MCF 10A (cell line): ENCODE measurements around the gene CERS4. TPM values are rescaled to one million over a fixed set of nuclear protein-coding genes. Genes with fewer than 3 reads are reported as not detected.
"Not testable (repeated sequence)": the region's sequence is repeated elsewhere in the genome, so short reads cannot be mapped to it uniquely, and the experiment has no call there.

ENCODE experiments used
- BruUV-seq: library from RNA; stranded (reverse); fragments of 400-500 nt; replicated peaks from 2 replicates; lab custom pipeline; 2021; lab: Mats Ljungman, UMichigan
- CTCF ChIA-PET: fragments of 300-600 bp; sonication (Branson Sonifier 250); formaldehyde crosslinking; extraction: SDS; loops from one replicate; lab custom pipeline; 2021; ENCODE audit warnings: antibody characterized with exemption, inconsistent platforms; lab: Yijun Ruan, JAX
- POLR2A ChIA-PET: fragments of 300-600, 350-650 bp; sonication (Branson Sonifier 250); formaldehyde crosslinking; extraction: SDS; loops from one replicate; lab custom pipeline; 2020; ENCODE audit warnings: antibody characterized with exemption, inconsistent platforms; lab: Yijun Ruan, JAX
- DNase-seq: peaks from one replicate; pipeline ENCODE4 v3.0.0-alpha.2; 2018; ENCODE audit not compliant: unreplicated experiment
- H3K27ac Mint-ChIP-seq: one replicate; pipeline ENCODE4 v1.8.0; 2022; ENCODE audit warnings: mild to moderate bottlenecking, low read depth, mixed read lengths; ENCODE audit not compliant: unreplicated experiment
- H3K27me3 Mint-ChIP-seq: one replicate; pipeline ENCODE4 v1.8.0; 2022; ENCODE audit warnings: mixed read lengths; ENCODE audit not compliant: insufficient read depth, unreplicated experiment
- H3K36me3 Mint-ChIP-seq: one replicate; pipeline ENCODE4 v1.8.0; 2022; ENCODE audit warnings: mild to moderate bottlenecking, moderate library complexity, mixed read lengths; ENCODE audit not compliant: insufficient read depth, unreplicated experiment
- H3K4me1 Mint-ChIP-seq: one replicate; pipeline ENCODE4 v1.8.0; 2022; ENCODE audit warnings: mixed read lengths; ENCODE audit not compliant: insufficient read depth, unreplicated experiment
- H3K4me3 Mint-ChIP-seq: one replicate; pipeline ENCODE4 v1.8.0; 2022; ENCODE audit warnings: mild to moderate bottlenecking, moderate library complexity, mixed read lengths; ENCODE audit not compliant: unreplicated experiment
- H3K9me3 Mint-ChIP-seq: one replicate; pipeline ENCODE4 v1.8.0; 2022; ENCODE audit warnings: mixed read lengths; ENCODE audit not compliant: unreplicated experiment
- CTCF ChIP-seq: fragments of 200-600 bp; IDR thresholded peaks from one replicate; pipeline ENCODE4 v1.8.0; 2022; ENCODE audit warnings: antibody characterized with exemption, mild to moderate bottlenecking; ENCODE audit not compliant: unreplicated experiment
- intact Hi-C: fragments of 100-400 bp; cut with micrococcal nuclease; formaldehyde crosslinking; loops from 2 replicates; pipeline ENCODE4 v1.14.1; 2022
- total RNA-seq: library from RNA; stranded (reverse); gene quantifications from 2 replicates; pipeline ENCODE4 v1.2.3, GENCODE V29; 2022

Gene CERS4
- total RNA-seq, 1 experiment from 2014 or later: 1.5 TPM

GRCh38 chr19:8221161-8221560, 12.0 kb downstream of the CERS4 start:
- Mint-ChIP-seq H3K27ac (no peak overlapping the region), H3K4me1 (peaks cover 11% of the 10 kb centered on the region), H3K4me3 (no peak overlapping the region), H3K36me3 (no peaks in the 10 kb centered on the region), H3K9me3 (no peaks in the 10 kb centered on the region), H3K27me3 (no peaks in the 10 kb centered on the region)
- ChIA-PET CTCF (interaction anchor here (0.6 kb wide), 1 partner anchor 276 kb away, joined by 3 read pairs; no protein-coding TSS in a partner anchor), POLR2A (no interaction called here)
- intact Hi-C loops: loop anchor here (5.0 kb wide), 1 partner anchor 34 kb away; no protein-coding TSS in a partner anchor
- no peak for TF ChIP-seq CTCF
- no TSS peak for BruUV-seq
- peak; percentile 50 for DNase-seq

- H3K9me3 Mint-ChIP-seq, BruUV-seq, H3K4me3 Mint-ChIP-seq, H3K27ac Mint-ChIP-seq, H3K36me3 Mint-ChIP-seq, H3K27me3 Mint-ChIP-seq: not testable (repeated sequence)
- ChIA-PET POLR2A (interaction anchor here (2.3 kb wide), 1 partner anchor 17 kb away, joined by 11 read pairs; no protein-coding TSS in a partner anchor), CTCF (interaction anchor here (0.7 to 1.1 kb wide), 3 partner anchors 38 to 304 kb away, joined by 3 to 4 read pairs (median 3); no protein-coding TSS in a partner anchor)
- DNase-seq: peak; percentile 33
- H3K4me1 Mint-ChIP-seq: peaks cover 11% of the 10 kb centered on the region
- intact Hi-C loops: loop anchor here (5.0 kb wide), 1 partner anchor 36 kb away; no protein-coding TSS in a partner anchor
These were observed 14.3 kb downstream of the CERS4 start for GRCh38 chr19:8223442-8223841.

- TF ChIP-seq CTCF: no peak
- no peaks in the 10 kb centered on the region for H3K36me3 Mint-ChIP-seq
- no TSS peak for BruUV-seq
- POLR2A ChIA-PET: interaction anchor here (0.6 to 2.3 kb wide), 10 partner anchors 13 to 595 kb away, joined by 3 to 11 read pairs (median 3); partner anchors contain the start of genes PET100 and XAB2
- H3K4me3 Mint-ChIP-seq: peak overlapping the region; percentile 67
- CTCF ChIA-PET: interaction anchor here (0.6 to 1.0 kb wide), 3 partner anchors 42 to 253 kb away, joined by 3 to 4 read pairs (median 3); no protein-coding TSS in a partner anchor
- DNase-seq: peak; percentile 80
- H3K9me3 Mint-ChIP-seq: no peaks in the 10 kb centered on the region
- H3K4me1 Mint-ChIP-seq: peaks cover 11% of the 10 kb centered on the region
- intact Hi-C loops: loop anchor here (5.0 kb wide), 1 partner anchor 37 kb away; no protein-coding TSS in a partner anchor
- H3K27me3 Mint-ChIP-seq: no peaks in the 10 kb centered on the region
- peak overlapping the region; percentile 5 for H3K27ac Mint-ChIP-seq
These were observed 15.4 kb downstream of the CERS4 start for GRCh38 chr19:8224394-8225145.

DNA sequence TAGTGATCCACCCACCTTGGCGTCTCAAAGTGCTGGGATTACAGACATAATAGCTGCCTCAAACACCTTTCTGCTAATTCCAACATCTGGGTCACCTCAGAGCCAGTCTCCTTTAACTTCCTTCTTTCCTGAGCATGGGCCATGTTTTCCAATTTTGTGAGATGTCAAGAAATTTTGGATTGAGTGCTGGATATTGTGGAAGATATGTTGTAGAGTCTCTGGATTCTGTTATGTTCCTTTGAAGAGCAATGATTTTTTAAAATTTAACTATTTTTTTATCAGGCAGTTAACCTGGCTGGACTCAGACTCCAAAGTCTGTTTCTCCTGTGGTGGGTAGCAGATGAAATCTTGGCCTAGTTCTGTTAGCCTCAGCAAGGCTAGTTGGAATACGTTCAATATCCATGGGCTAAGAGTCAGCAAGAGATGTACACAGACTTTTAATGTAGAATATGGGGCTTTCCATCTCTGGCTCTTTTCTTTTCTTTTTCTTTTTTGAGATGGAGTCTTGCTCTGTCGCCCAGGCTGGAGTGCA, 22.0 kb downstream of the CERS4 start:
- no peaks in the 10 kb centered on the region for H3K27me3 Mint-ChIP-seq
- H3K9me3 Mint-ChIP-seq: no peaks in the 10 kb centered on the region
- intact Hi-C loops: no loop called here
- no peak overlapping the region for H3K4me3 Mint-ChIP-seq
- no peak for TF ChIP-seq CTCF
- CTCF ChIA-PET: interaction anchor here (0.6 kb wide), 1 partner anchor 137 kb away, joined by 5 read pairs; no protein-coding TSS in a partner anchor
- no peak for DNase-seq
- POLR2A ChIA-PET: no interaction called here
- no peaks in the 10 kb centered on the region for H3K36me3 Mint-ChIP-seq
- BruUV-seq: no TSS peak
- H3K4me1 Mint-ChIP-seq: no peaks in the 10 kb centered on the region
- no peak overlapping the region for H3K27ac Mint-ChIP-seq
